Measurements from ENCODE around the gene CEP295NL. TPM values are rescaled to one million over a fixed set of nuclear protein-coding genes. Genes with fewer than 3 reads are reported as not detected.
"Not testable (repeated sequence)": the region's sequence is repeated elsewhere in the genome, so short reads cannot be mapped to it uniquely, and the experiment has no call there.

Gene CEP295NL
- total RNA-seq, 4 donors from 2014 or later = 1.8 to 3.0 (median 2.5) TPM

- TF ChIP-seq EP300 (IDR thresholded peaks at IDR 0.05; ENCODE audit: low read depth) = no peak
- no peak for TF ChIP-seq POLR2A (IDR thresholded peaks at IDR 0.05)
- TF ChIP-seq CTCF (IDR thresholded peaks at IDR 0.05) = no peak
- TF ChIP-seq POLR2AphosphoS5 (IDR thresholded peaks at IDR 0.05) = no peak
- Histone ChIP-seq H3K36me3 (no peaks in the 10 kb centered on the region), H3K4me3 (no peak overlapping the region), H3K4me1 (peaks cover 30 to 66% (median 34%) of the 10 kb centered on the region in 4 donors), H3K9me3 (no peaks in the 10 kb centered on the region), H3K27ac (peak overlapping the region in 3 of 4 donors; percentile 85 to 87 (median 86)), H3K27me3 (no peaks in the 10 kb centered on the region)
- WGBS, 2 donors (ENCODE audit: low coverage in 1 of 2) = 93% methylated on average over 15 of the region's 15 CpGs; no CpG with 5 or more reads in 1 of the 2 donors
- DNase-seq = no peak
- intact Hi-C loops (cut with DNase I; ENCODE audit: low total_unique reads) (no loop called here), in situ Hi-C loops (cut with MboI; ENCODE audit: low pct_ligation_motif_present in 1 of 4, low pct_unique_long_range_greater_than_20kb in 1 of 4, low sequenced_read_pairs in 3 of 4) (no loop called here)
Observed at GRCh38 chr17:78878261-78878660, 24.7 kb downstream of the CEP295NL start.

DNA sequence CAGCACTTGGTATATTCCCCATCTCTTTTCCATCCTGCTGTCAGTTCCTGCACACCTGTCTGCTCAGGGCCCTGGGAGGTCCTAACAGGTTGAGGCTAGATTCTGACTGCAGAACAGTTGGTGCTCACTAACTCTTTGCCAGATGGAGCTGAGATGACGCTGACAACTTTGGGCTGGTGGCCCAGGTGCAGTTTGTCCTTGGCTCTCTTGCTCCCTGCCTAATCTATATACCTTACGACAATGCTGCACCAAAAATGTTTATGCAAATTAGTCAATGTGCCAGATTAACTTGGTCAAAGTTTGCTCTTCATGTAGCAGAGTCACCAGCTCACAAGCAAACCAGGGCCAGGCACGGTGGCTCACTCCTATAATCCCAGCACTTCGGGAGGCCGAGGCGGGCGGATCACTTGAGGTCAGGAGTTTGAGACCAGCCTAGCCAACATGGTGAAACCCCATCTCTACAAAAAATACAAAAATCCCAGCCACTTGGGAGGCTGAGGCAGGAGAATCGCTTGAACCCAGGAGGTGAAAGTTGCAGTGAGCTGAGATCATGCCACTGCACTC is 26.0 kb downstream of the CEP295NL start:
- in situ Hi-C loops (cut with MboI; ENCODE audit: low pct_ligation_motif_present in 1 of 4, low pct_unique_long_range_greater_than_20kb in 1 of 4, low sequenced_read_pairs in 3 of 4); H3K27me3 ChIP-seq; H3K9me3 ChIP-seq; H3K36me3 ChIP-seq; intact Hi-C loops (cut with DNase I; ENCODE audit: low total_unique reads); DNase-seq; H3K4me3 ChIP-seq: not testable (repeated sequence)
- Histone ChIP-seq H3K4me1 (peaks cover 20 to 54% (median 23%) of the 10 kb centered on the region in 4 donors), H3K27ac (peak overlapping the region; percentile 9 to 68 (median 27))
- 91 to 94% methylated on average over 7 to 8 of the region's 8 CpGs for WGBS, 2 donors (ENCODE audit: low coverage in 1 of 2)

GRCh38 chr17:78876094-78876597 is 26.9 kb downstream of the CEP295NL start:
- no peaks in the 10 kb centered on the region for H3K9me3 ChIP-seq
- no peak for DNase-seq
- peaks cover 17 to 51% (median 23%) of the 10 kb centered on the region in 4 donors for H3K4me1 ChIP-seq
- in situ Hi-C loops (cut with MboI; ENCODE audit: low pct_ligation_motif_present in 1 of 4, low pct_unique_long_range_greater_than_20kb in 1 of 4, low sequenced_read_pairs in 3 of 4) = no loop called here
- intact Hi-C loops (cut with DNase I; ENCODE audit: low total_unique reads) = no loop called here
- WGBS, 2 donors (ENCODE audit: low coverage in 1 of 2) = 35 to 61% methylated on average over 5 to 7 of the region's 7 CpGs
- no peak overlapping the region for H3K4me3 ChIP-seq
- H3K36me3 ChIP-seq = no peaks in the 10 kb centered on the region
- H3K27ac ChIP-seq = peak overlapping the region; percentile 33 to 68 (median 47)
- no peaks in the 10 kb centered on the region for H3K27me3 ChIP-seq
- TF ChIP-seq POLR2A (IDR thresholded peaks at IDR 0.05) (no peak), CTCF (IDR thresholded peaks at IDR 0.05) (no peak), POLR2AphosphoS5 (IDR thresholded peaks at IDR 0.05) (no peak), EP300 (IDR thresholded peaks at IDR 0.05; ENCODE audit: low read depth) (no peak)

DNA sequence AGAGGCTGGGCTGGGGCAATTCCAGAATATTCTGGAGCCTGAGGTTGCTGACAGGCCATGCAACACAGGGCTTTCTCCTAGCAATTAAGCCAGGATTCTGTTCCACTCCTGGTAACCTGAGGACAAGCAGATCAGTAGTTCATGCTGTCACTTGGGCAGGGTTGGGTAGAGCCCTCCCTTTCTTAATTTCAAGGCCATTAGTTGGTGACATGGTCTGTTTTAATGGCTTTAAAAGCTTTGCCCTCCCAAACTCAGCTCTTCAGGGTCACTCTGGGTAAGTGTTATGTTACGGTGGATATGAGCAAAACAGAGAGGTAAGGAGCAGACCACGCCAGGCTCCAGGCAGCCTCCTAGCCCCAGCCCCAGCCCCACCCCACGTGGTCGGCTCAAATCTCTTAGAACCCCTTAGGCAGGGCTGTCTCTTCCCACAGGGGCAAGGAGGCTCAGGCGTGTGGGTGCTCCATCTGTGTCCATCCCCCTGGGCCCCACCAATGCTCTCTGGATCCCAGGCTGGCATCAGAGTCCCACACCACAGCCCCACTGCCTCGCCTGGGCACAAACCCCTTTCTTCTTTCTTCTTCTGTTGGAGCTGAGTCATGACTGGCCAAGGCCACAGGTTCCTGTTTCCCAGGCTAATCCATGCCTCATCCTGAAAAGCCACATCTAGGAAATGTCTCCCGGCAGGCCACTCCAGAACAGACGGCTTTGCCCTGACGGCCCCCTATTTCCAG is 27.5 kb downstream of the CEP295NL start:
- 46 to 70% methylated on average over 4 to 9 of the region's 9 CpGs for WGBS, 2 donors (ENCODE audit: low coverage in 1 of 2)
- in situ Hi-C loops (cut with MboI; ENCODE audit: low pct_ligation_motif_present in 1 of 4, low pct_unique_long_range_greater_than_20kb in 1 of 4, low sequenced_read_pairs in 3 of 4) (no loop called here), intact Hi-C loops (cut with DNase I; ENCODE audit: low total_unique reads) (no loop called here)
- no peaks in the 10 kb centered on the region for H3K9me3 ChIP-seq
- peak overlapping the region; percentile 33 to 68 (median 47) for H3K27ac ChIP-seq
- H3K4me3 ChIP-seq = no peak overlapping the region
- H3K27me3 ChIP-seq = no peaks in the 10 kb centered on the region
- TF ChIP-seq POLR2AphosphoS5 (IDR thresholded peaks at IDR 0.05) (no peak), EP300 (IDR thresholded peaks at IDR 0.05; ENCODE audit: low read depth) (no peak), POLR2A (IDR thresholded peaks at IDR 0.05) (no peak), CTCF (IDR thresholded peaks at IDR 0.05) (no peak)
- no peak for DNase-seq
- H3K4me1 ChIP-seq = peaks cover 17 to 47% (median 23%) of the 10 kb centered on the region in 4 donors
- no peaks in the 10 kb centered on the region for H3K36me3 ChIP-seq
